Activated CD4-positive, alpha-beta T cell treated with anti-CD3 and anti-CD28 coated beads, Interleukin-2, Interleukin-6, amounts not matched to agents 100 ng/mL and 50 ng/mL, durations not matched to agents 16 hours and 8 hours (primary cell): ENCODE data around the gene ATAD3B.
"Not testable (repeated sequence)": the region's sequence is repeated elsewhere in the genome, so short reads cannot be mapped to it uniquely, and the experiment has no call there.

Source experiments
- DNase-seq: peaks from one replicate; pipeline ENCODE4 v3.0.0-alpha.2; 2020

The ATAD3B gene

DNA sequence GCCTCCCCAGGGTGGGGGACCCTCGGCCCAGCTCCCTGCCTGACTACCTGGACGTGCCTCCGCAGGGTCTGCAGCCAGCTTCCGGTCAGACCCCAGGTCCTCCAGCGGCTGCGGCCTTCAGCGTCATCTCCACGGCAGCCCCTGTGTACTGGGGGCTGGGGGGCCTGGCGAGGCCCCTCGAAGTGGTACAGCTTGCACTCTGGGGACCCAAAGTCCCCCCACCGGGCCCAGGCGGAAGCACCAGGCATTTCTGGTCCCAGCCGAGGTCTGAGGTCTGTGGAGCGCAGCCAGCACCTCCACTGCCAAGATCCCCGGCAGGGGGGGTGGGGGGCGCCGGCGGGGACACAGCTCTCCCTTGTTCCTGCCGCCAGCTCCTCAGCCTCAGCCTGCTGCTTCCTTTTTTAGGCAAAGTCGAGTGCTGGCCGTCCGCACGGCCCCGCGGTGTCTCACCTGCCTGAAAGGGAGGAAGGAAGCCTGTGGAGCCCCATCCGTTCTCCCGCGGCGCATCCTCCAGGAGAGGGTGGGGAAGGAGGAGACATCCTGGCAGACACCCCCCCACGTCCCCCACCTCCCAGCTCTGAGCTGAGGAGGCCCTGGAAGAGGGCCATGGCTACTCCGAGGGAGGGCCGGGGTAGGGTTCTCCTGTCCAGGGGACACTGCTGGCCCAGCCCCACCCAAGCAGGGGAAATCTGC, 37.3 kb upstream of the ATAD3B start:
- DNase-seq: no peak

DNA sequence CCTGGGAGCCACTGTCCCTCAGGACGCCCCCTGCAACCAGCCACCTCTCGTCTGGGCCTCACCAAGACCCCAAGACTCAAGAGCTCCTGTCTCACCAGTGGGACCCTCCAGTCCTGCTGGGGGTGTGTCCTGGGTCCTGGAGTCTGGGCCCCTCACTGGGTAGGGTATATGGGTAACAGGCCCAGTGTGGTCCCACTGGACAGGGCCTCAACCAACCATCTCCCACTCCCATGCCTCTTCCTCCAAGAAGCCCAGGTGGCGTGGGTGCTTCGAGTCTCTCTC, 36.8 kb upstream of the ATAD3B start:
- DNase-seq: no peak

DNA sequence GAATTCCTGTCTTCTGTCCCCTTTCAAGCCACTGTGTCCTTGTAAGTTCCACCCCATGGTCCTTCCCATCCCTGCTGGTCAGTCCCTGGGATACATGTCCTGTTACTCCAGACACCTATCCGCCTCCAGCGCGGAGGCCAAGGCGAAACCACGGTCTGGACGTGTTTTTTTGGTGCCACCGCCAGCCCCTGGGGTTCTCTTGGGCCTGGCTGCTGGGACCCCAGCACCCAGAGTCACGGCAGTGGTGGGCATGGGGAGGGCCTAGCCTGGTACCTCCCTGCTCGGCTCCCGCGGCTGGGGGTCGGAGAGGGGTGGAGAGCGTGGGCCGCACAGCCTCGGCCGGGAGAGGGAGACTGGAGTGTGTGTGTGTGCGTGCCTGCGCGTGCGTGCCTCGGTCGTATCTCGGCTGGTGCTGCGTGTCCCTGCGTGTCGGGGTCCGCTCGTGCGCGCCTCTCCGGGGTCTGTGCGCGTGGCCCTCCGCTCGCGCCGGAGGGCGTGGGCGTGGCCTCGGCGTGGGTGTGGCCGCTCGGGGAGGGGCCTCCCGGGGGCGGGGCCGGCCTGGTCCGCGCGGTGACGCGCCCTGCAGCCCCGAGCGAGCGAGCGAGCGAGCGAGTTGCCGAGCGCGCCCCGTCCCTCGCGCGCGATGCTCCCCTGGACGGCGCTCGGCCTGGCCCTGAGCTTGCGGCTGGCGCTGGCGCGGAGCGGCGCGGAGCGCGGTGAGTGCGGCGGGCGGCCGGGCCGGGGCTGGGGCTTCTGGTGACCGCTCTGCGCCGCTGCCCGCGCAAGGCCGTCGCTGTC, 36.3 kb upstream of the ATAD3B start, which contains the start of gene VWA1:
Gene VWA1, plus strand, starts transcription at position 585 of the 798 bp plus-strand sequence. Its CDS starts 59 bp downstream, at position 644.
- DNase-seq: peak; percentile 82

DNA sequence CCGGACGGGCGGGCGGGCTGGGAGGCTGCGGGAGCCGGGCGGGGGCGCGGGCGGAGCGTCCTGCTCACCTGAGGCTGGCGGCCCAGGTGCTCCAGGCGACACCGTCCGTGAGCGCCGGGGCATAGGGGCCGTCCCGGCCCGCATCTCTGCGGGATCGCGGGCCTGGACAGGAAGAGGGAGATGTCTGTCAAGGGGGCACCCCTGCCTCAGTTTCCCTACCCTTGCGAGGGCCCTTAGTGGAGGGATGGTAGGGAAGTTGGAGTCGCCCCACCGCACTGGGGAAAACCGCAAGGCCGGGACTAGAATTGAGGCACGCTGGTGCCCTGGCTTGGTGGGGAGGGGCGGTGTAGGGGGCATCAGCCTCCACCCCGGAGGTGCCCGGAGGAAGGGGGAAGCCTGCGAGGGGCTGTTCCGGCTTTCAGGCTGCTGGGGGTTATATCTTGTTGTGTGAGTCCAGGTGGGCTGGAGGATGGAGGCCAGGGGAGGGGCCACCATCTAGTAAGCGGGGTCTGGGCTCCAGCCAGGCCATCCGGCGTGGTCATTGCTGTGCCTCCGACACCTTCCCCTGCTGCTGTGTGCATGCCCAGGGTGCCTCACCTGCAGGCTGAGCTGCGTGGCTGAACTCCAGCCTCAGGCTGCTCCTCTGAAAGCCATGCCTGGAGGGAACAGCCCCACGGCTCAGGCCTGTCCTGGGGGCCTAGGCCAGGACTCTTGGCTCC, 35.5 kb upstream of the ATAD3B start:
- DNase-seq: no peak

DNA sequence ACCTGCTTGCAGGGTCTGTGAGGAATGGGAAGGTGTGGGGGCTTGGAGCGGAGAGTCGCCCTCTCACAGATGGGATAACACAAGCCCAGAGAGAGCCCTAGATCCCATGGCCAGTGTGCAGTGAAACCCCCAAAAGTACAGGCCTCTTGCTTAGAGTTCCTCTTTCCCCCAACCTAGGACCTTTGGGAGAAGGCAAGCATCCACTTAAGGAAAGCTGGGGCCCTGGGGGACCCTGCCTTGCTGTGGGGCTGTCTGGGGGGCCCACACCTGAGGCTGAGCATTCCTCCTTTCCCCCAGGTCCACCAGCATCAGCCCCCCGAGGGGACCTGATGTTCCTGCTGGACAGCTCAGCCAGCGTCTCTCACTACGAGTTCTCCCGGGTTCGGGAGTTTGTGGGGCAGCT, 34.9 kb upstream of the ATAD3B start:
- DNase-seq: no peak

DNA sequence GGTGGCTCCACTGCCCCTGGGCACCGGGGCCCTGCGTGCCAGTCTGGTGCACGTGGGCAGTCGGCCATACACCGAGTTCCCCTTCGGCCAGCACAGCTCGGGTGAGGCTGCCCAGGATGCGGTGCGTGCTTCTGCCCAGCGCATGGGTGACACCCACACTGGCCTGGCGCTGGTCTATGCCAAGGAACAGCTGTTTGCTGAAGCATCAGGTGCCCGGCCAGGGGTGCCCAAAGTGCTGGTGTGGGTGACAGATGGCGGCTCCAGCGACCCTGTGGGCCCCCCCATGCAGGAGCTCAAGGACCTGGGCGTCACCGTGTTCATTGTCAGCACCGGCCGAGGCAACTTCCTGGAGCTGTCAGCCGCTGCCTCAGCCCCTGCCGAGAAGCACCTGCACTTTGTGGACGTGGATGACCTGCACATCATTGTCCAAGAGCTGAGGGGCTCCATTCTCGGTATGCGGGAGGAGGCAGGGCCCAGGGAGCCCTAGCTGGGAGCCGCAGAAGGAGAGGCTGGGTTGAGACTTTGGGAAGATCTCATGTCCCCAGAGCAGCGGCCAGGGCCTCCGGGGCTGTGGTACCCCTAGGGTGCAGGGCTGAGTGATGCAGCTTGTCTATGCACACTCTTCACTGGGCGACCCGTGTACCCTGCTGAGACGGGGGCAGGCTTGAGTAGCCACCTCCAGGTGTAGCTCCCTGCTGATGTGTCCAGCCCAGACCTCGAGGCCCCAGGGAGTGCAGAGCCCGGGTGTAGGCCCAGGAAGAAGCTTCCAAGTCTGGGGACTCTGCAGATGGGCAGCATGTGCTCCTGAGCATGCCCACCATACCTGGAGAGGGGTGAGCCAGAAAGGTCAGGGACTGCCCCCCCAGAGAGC, 34.3 kb upstream of the ATAD3B start:
- no peak for DNase-seq

DNA sequence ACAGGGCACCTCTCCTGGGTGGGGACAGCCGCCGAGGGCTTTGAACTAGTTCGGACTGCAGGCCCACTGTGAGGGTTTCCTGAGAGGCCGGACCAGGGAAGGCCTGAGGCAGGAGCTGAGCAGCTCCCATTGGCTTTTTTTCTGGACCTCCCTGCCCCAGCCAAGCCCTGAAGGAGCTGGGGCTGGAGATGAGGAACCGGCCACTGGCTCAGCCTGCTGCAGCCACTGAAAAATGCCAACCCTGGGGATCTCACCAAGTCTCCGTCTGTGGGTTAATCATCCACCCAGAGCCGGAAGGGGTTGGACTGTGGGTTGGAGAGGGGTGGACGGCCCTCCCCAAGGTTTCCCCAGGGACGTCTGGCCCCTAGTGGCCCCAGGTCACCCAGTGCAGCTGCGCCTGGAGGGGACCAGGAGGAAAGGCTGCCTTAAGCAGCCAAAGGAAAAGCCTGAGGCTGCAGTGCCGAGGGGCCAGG, 33.6 kb upstream of the ATAD3B start:
- DNase-seq: no peak

DNA sequence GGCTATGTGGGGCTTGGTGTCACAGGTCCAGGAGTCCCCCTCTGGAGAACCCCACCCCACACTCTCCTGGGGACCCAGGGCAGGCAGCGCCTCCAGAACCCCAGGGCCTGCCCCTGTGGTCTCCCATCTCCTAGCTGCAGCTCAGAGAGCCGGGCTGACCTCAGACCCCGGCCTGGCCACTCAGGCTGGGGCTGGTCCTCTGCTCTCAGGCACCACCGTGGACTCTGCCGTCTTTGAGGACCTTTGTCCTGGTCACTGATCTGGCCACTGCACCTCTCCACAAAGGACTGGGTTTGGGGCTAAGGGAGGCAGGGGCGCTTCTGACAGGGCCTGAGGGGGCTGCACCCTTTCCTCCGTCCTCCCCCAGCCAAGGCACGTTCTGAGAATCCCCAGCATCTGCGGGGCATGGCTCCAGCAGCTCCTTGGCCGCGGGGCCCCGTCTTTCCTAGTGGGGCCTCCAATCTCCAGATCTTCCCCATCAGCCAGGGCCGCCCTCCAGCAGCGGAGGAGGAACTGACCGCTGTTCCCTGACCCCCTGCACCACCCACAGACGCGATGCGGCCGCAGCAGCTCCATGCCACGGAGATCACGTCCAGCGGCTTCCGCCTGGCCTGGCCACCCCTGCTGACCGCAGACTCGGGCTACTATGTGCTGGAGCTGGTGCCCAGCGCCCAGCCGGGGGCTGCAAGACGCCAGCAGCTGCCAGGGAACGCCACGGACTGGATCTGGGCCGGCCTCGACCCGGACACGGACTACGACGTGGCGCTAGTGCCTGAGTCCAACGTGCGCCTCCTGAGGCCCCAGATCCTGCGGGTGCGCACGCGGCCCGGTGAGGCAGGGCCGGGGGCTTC, 32.8 kb upstream of the ATAD3B start:
- DNase-seq: no peak

DNA sequence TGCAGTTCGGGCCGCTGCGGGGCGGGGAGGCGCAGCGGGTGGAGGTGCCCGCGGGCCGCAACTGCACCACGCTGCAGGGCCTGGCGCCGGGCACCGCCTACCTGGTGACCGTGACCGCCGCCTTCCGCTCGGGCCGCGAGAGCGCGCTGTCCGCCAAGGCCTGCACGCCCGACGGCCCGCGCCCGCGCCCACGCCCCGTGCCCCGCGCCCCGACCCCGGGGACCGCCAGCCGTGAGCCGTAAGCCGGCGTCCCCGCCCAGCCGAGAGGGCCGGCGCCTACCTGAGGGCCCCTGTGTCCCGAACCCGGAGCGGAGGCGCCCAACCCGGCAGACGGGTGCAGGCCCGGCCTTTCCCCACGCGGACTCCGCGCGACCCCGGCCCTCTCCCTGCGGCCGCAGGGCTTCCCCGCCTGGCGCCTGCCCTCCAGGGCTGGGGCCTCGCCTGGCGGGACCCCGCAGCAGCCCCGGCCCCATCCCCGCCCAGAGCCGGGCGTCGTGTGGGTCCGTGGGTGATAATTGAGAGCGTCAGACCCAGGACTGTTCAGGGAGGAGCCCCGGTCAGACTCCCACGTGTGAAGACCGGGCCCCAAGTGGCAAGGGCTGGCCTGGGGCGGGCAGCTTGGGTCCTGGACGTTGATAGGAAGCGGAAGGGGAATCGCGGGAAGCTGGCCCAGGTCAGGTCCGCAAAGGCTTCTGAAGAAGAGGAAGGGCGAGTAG, 31.9 kb upstream of the ATAD3B start:
- DNase-seq: no peak

DNA sequence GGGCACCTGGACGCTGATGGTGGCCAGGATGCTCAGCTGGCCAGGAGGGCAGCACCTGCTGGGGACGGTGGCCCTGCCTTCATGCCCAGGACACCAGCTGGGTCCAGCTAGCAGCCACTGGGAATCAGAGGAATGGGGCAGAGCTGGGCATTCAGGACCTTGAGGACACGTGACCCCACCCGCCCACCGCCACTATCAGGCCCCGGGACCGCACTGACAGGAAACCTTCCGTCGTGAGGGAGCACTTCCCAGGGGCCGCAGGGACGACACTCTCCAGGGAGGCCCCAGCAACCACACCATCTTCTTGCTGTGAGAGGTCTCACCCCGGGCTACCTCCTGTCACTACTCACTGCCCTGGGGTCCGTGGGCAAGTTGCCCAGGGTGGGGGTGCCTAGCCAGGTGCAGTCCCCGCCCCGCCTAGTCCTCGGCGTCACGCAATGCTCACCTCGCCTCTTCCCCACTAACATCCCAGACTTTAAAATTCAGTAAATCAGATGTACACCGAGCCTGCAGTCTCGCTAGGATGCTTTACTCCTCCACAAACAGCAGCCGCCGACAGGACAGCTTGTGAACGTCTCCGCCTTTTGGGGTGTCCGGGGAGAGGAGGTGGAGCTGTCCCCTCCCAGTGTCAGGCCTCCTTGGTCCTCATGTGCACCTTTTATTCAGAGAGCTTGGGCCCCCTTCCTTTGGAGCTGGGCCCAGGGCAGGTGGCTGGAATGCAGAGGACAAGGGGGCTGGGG, 31.1 kb upstream of the ATAD3B start:
- no peak for DNase-seq

DNA sequence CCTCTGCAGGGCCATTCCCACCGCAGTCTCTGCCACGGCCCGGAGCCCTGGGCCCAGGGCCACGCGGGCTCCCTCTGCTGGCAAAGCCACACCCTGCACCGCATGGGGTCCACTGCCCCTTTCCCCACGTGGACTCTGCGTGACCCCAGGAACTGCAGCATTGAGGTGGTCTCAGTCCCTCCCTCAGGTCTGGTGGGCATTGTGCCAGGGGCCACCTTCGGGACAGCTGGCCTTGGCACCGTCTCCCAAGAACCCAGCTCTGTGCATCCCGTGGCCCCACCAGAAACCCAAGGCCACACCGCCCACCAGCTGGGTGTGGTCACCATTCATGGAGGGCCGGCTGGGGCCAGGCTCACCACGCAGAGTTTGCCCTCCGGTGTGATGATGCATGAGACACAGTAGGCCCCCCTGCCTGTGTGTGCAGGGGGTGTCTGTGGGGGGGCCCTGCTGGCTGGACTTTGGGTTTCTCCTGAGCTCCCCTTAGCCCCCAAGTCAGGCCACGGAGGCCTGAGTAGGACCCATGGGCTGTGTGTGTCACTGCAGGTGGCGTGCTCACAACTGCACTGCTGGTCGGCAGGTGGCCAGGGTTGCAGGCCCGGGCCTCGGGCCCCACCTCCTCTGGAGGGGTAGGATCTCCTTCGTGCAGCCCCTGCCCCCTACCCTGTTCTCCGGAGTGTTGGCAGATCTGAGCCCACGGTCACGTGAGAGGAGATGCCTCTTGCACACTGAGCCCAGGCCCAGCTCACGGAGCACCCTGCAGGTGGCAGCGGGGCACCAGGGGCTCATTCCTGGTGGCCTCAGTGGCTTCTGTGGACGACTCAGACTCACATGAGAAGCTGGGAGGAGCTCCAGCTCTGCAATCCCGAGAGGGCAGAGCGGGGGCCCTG, 30.3 kb upstream of the ATAD3B start:
- peak; percentile 68 for DNase-seq

DNA sequence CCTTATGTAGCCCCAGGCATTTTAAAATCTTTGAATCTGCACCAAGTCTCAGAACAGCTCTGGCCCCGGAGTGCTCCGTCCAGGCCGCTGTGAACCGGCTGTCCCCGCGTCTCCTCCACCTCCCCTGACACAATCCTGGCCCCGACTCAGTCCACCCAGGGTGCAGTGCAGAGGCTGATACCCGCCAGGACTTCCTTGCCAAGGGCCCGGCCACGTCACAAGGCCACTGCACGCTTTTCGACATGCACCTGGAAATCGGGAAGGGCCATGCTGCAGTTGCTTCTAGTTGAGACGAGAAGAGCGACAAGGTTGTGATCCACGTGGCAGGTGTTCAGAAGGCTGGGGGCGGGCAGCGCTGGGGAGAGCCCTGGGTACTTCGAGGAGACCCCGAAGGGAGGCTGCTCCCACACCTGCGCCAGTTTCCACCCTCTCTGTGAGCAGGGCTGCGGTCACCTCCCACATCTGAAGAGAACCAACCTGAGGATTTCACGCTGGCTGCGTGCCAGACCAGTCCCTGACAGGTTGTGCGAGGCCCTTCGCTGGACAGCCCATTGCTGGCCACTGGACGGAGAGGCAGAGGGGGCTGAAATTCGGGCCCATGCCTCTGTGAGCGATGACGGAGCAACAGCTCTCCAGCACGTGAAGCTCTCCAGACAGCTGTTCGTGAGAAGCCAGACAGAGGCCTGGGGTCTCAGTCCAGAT, 29.3 kb upstream of the ATAD3B start:
- no peak for DNase-seq

DNA sequence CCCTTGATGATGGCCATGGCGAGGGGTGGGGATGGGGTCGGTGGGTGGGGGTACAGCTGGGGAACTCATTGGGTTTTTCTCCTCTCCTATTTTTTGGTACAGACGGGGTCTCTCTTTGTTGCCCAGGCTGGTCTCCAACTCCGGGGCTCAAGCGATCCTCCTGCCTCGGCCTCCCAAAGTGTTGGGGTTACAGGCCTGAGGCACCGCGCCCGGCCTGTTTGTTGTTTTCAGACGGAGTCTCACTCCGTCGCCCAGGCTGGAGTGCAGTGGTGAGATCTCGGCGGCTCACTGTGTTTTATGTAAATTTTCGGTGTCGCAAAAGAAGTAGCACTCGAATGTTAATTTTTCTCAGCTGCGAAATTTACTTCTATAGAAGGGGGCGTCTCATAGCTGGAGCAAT, 24.9 kb upstream of the ATAD3B start:
- DNase-seq: not testable (repeated sequence)

DNA sequence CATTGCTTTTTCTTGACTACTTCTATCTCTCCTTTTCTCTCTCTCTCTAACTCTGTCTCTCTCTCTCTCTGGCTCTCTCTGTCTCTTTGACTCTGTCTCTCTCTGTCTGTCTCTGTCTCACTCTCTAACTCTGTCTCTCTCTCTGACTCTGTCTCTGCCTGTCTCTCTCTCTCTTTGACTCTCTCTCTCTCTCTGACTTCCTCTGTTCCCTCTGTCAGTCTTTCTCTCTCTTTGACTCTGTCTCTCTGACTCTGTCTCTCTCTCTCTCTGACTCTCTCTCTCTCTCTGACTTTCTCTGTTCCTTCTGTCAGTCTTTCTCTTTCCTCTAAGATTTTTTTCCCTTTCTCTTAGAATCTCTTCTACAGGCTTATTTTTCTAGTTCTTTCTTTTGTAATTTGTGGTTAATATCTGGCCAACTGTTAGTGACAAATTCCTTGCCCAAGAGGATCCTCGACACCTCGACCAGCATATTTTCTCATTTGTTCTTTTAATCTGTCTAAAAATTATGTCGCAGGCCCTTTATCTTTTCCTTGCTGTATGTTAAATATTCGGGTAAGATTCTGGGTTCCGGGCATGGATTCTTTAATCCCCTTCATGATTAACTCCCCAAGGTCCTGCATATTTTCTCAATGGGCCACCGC, 22.3 kb upstream of the ATAD3B start, which contains the start of gene ATAD3C:
Gene ATAD3C, plus strand, starts transcription at position 591 of the 641 bp plus-strand sequence. CDS start 995 bp downstream, outside the sequence.
- no peak for DNase-seq

DNA sequence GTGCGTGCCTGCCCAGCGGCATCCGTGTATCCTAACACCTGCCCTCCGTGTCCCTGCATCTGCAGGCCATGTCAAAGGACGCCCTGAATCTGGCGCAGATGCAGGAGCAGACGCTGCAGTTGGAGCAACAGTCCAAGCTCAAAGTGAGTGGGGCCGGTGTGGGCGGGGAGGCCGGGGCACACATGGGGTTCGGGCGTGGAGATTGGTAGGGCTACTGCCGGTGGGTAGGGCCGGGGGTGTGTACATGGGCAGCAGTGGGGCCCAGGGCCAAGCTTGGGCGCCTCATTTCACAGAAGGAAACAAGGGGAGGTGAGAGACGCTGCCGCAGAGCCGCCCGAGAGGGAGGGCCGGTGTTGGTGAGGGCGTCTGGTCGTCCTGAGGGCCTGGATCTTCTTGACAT, 20.9 kb upstream of the ATAD3B start:
- not testable (repeated sequence) for DNase-seq

DNA sequence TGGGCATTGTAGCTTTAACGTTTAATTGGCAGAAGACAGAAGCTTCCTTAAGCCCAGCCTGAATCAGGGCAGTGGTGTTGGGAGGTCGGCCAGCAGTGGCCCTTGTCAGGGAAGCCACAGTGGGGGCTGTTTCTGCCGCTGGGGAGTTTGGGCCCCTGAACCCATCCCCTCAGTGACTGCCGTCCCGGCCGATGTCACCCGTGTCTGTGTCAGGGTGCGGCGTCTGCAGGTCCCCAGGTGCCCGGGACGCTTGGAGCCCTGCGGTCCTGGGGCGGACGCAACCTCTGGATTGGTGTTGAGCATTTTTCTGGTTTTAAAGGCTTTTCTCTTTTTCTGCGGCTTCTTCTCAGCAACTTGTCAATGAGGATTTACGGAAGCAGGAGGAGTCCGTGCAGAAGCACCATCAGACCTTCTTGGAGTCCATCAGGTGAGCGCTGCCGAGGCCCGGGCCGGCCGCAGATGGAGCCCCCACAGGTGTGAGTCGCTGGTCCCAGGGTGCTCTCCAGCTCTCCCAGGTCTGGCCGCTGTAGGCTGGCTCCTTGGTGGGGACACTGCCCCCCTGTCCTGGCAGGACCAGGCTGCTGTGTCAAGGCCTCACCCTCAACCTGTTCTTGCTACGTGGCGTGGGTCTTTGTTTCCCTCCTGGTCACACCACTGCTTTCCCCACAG, 19.7 kb upstream of the ATAD3B start:
- no peak for DNase-seq

DNA sequence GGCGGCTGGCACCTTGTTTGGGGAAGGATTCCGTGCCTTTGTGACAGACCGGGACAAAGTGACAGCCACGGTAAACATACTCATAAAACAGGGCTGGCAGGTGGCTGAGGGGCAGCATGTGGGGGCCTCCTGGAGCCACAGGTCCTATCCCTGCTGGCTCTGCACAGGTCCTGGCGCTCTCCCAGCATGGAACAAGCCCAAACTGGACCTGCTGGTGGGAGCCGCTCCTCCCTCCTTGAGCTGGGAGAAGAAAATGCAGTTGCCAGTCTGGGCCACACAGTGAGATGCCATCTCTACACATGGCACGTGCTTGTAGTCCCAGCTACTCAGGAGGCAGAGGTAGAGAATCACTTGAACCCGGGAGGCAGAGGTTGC, 19.2 kb upstream of the ATAD3B start:
- DNase-seq: not testable (repeated sequence)
